Head of caudate nucleus (tissue), 42 donors: ENCODE data around the gene CPAMD8.

Source experiments
- DNase-seq, 42 donors: peaks; one replicate each; pipeline versions ENCODE4 v3.0.0 to v3.0.0-alpha.2; 2020 to 2021; ENCODE audit warnings: mixed read lengths in 7 of 42
- intact Hi-C: fragments of 100-400 bp; cut with DNase I; formaldehyde crosslinking; loops from one replicate; pipeline ENCODE4 v1.15.0; 2022

Gene CPAMD8

DNA sequence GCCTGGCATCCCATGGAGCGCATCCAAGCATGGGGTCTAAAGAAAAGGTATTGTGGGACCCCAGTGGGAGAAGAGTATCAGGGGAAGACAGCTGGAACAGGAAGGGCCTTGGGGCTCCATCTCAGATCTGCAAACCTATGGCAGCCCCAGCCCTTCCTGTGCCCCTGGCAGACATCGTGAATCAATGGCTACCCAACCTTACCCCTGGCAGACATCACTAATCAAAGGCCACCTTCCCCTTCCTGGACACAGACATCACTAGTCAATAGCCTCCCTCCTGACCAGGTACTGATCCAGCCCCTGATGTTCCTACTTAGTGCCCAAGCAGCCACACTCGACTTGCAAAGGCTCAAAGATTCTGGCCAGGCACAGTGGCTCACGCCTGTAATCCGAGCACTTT is 122.0 kb downstream of the CPAMD8 start:
- intact Hi-C loops = no loop called here
- no peak for DNase-seq

DNA sequence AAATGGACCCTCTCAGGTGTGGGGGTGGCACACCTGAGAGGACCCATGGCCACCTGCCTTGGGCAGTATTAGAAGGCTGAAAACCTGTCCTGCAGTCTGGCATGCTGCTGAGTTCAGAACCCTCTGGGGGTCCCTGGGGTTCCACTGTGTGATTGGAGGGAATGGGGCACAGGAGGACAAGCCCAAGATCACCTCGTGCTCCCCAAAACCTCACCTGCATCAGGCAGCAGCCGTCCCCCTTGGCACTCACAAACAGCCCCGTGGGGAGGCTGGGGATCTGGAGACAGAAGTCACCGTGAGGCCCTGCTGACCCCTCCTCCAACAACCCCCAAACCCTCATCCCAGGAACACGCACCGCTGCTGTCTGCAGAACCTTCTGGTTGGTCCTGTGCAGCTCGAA is 123.3 kb downstream of the CPAMD8 start:
- intact Hi-C loops = no loop called here
- DNase-seq = no peak

GRCh38 chr19:16902545-16902944 is 124.1 kb downstream of the CPAMD8 start:
- intact Hi-C loops = no loop called here
- DNase-seq = no peak

- DNase-seq = peak; percentile 9 to 85 (median 55)
- intact Hi-C loops = no loop called here
These were observed 125.0 kb downstream of the CPAMD8 start for GRCh38 chr19:16901491-16902175.

DNA sequence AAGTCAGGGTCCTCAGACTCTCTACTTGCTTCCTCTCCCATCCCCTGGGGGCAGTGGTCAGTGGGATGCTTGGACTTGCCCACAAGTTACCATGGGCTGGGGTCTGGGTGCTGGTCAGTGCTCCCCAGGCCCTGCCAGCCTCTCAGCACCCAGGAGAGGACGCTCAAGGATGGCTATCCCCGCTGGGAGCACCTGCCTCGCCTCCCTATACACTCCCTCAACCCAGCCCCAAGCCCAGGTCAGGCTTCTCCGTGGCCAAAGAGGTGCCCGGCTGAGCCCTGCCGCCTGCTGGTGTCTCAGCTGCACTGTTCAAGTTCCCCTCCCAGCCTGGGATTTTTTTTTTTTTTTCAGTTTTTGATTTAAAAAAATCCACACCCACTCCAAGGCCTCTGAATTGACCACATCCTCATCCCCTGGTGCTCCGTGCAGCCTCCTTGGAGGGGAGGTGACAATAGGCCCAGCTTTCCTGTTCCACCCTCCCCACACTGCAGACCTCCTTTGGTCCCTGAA is 127.0 kb downstream of the CPAMD8 start:
- intact Hi-C loops = no loop called here
- DNase-seq = no peak

- no peak for DNase-seq
- intact Hi-C loops = no loop called here
These were observed 128.1 kb downstream of the CPAMD8 start for GRCh38 chr19:16898361-16899015.

GRCh38 chr19:16897856-16898161 is 128.8 kb downstream of the CPAMD8 start:
- DNase-seq = peak in 1 of 42 donors; percentile 23
- intact Hi-C loops = no loop called here

DNA sequence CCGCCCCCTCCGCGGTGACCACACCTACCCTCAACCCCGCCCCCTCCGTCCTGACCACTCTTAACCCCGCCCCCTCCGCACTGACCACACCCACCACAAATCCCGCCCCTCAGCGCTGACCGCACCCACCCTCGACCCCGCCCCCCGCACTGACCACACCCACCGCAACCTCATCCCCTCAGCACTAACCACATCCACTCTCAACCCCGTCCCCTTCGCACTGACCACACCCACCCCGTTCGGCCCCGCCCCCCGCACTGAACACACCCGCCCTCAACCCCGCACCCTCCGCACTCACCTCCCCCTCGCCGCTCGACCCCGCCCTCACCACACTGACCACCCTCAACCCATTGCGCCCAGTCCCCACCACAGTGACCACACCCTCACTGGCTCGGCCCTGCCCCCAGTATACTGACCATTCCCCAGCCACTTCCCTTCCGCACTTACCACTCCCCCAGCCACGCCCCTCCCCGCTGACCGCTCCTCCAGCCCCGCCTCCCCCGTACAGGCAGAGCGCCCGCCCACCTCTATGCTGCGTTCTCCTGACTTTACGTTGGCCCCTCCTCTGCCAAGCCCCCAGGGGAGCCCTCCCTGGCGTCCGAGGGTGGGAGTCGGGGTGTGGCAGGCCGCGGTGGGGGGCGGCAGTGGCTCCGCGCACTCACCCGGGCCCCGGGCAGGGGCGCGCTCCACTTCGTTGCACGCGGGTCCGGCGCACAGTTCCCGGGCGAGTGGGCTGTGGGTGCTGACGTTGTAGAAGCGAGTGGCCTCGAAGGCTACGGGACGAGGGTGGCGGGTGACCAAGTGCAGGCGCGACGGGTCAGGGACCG is 129.4 kb downstream of the CPAMD8 start:
- intact Hi-C loops = no loop called here

DNA sequence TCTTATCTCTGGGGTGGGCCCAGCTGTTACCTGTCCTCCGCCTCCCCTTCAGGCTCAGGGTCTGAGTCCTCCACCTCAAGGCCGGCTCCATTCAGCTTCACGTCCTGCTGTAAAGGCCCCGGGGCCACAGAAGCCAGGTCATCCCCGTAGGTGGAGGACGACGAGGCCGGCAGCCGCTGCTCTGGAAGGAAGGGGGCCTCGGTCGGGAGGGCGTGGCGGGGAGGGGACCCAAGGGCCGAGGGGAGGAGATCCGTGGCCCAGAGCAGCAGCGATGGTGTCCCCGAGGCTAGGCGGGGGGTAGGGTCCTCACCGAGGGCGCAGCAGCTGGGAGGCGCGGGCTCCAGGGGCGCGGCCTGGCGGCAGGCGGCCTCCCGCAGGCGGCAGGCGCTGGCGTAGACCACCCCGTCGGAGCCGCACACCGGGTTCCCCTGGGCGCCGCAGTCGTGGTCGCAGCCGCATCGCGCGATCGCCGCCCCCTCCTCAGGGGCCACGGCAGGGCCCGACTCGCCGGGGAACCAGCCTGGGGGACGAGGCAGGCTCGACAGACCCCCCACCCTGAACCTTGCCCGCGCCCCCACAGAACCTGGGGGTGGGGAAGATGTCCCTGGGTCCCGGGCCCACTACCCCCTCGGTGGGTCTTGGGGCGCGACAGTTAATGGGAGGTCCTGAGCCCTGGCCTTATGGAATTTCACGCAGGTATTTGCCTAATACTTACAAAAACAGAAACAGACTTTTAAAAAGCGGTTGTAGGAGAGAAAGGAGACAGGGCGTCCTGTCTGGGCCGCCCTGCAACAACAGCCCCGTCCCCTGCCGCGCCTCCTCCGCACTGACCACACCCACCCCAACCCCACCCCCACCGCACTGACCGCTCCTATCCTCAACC is 130.2 kb downstream of the CPAMD8 start:
- intact Hi-C loops = no loop called here

More for the DNA sequence above, 129.4 kb downstream of the CPAMD8 start:
- DNase-seq = peak; percentile 13 to 78 (median 56)

DNA sequence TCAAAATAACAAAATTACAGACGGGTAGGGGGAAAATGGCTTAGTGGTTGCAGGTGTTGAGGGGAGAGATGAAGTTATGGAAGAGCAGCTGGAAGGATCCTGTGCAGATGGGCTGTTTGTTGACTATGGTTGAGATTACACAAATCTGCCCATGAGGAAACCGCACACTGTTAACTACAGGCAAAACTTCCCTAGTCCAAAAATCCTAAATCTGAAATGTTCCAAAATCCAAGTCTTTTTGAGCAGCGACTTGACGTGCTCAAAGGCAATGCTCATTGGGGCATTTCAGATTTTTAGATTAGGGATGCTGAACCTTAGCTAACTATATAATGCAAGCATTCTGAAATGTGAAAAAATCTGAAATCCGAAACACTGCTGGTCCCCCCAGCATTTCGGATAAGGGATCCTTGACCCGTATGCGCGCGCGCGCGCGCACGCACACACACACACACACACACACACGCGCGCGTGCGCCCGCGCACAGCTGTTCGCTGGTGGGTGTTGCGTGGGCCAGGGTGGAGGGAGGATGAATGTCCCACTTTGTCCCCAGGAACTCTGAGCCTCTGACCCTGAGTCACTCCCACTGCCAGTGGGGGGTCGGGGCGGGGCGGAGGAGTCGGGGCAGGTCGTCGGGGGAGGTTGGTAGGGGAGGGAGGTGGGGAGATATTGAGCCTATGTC is 131.0 kb downstream of the CPAMD8 start:
- peak in 9 of 42 donors; percentile 13 to 48 (median 24) for DNase-seq
- intact Hi-C loops = no loop called here

More for the DNA sequence above, 130.2 kb downstream of the CPAMD8 start:
- no peak for DNase-seq

DNA sequence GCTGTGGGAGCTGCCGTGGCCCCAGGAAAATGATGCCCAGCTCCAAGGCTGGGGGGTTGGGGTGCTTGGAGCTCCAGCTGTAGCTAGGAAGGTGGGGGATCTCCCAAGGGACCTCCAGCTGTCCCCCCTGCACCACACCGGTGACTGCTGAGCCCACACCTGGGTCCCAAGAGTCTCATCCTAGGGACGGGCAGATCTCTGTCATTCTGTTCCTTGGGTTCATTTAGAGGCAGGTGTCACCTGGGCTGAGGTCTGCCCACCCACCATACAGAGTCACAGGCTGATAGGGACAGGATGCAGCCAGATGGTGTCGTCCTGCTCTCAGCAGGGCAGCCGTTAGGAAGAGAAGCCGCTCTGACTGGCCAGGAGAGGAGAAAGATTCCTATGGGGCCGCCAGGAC is 132.5 kb downstream of the CPAMD8 start:
- no peak for DNase-seq
- intact Hi-C loops = no loop called here

DNA sequence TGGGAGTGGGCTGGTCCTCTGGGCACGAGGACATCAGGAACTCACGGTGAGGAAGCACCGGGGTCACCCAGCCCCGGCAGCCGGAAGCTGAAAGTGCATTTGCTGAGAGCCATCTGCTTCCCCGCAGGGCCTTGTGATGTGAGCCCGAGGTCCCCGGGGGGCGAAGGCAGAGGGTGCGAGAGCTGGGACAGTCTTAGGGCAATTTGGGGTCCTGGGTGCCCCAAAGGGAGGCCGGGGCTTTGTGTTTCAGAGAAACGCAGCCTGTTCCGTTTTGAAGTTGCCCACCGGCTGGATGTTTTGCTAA is 133.0 kb downstream of the CPAMD8 start:
- DNase-seq = no peak
- intact Hi-C loops = no loop called here

- DNase-seq = no peak
- intact Hi-C loops = no loop called here
These were observed 133.5 kb downstream of the CPAMD8 start for GRCh38 chr19:16892868-16893685.

- intact Hi-C loops = no loop called here
- DNase-seq = no peak
These were observed 134.2 kb downstream of the CPAMD8 start for GRCh38 chr19:16892436-16892835.

DNA sequence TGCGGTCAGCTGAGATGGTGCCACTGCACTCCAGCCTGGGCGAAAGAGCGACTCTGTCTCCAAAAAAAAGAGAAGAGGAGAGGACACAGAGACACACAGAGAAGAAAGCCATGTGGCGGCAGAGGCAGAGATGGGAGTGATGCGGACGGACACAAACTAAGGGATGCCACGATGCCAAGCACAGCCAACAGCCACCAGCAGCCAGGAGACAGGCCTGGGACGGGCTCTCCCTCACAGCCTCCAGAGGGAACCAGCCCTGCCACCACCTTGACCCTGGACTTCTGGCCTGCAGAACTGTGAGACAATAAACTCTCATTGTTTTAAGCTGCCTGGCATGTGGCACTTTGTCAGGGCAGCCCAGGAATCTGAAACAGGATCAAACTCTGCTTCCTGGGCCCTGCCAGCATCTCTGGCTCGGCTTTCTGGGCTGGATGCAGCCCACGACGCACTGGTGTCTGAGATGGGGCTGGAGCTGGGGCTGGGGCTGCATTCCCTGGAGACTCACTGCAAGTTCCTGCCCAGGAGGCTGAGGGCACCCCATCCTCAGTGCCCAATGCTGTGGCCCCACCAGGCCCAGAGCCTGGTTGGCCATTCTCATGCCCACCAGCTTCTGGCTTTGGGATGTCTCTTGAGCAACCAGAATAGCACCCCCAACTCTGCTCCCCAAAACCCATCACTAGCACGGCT is 134.8 kb downstream of the CPAMD8 start:
- intact Hi-C loops = no loop called here
- DNase-seq = no peak

DNA sequence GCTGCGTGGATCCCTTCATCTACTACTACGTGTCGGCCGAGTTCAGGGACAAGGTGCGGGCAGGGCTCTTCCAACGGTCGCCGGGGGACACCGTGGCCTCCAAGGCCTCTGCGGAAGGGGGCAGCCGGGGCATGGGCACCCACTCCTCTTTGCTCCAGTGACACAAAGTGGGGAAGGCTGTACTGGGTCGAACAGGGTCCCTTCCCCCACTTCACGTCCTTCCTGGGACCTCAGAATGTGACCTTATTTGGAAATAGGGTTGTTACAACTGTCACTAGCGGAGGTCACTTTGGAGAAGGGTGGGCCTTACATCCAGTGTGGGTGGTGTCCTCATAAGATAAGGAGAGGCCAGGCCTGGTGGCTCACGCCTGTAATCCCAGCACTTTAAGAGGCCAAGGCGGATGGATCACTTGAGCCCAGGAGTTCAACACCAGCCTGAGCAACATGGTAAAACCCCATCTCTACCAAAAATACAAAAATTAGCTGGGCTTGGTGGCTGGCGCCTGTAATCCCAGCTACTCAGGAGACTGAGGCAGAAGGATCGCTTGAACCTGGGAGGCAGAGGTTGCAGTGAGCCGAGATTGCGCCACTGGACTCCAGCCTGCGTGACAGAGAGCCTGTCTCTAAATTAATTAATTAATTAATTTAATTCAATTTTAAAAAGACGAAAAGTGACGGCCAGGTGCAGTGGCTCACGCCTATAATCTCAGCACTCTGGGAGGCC is 136.0 kb downstream of the CPAMD8 start:
- no peak for DNase-seq
- intact Hi-C loops = no loop called here
